ENCODE data around the gene SLC25A33. TPM values are rescaled to one million over a fixed set of nuclear protein-coding genes. Genes with fewer than 3 reads are reported as not detected.

Gene SLC25A33
- total and polyA plus RNA-seq, 2 donors from 2014 or later = 3.8 to 11.3 TPM

- H3K27ac ChIP-seq (ENCODE audit: low read depth in 2 of 2, low read length in 2 of 2) = no peak overlapping the region
- no peak overlapping the region for H3K4me3 ChIP-seq (ENCODE audit: low read length in 3 of 3)
- H3K4me1 ChIP-seq (ENCODE audit: control insufficient read depth in 2 of 3, insufficient read depth in 2 of 3, low read depth in 1 of 3, low read length in 3 of 3) = peaks cover 0 to 12% (median 0%) of the 10 kb centered on the region in 3 donors
- no peak for DNase-seq
- intact Hi-C loops (cut with DNase I) = no loop called here
- TF ChIP-seq CTCF (IDR thresholded peaks at IDR 0.05; ENCODE audit: borderline replicate concordance, extremely low read depth, insufficient read depth) = no peak
- no peaks in the 10 kb centered on the region for H3K9me3 ChIP-seq (ENCODE audit: control insufficient read depth in 2 of 3, insufficient read depth in 1 of 3, low read length in 3 of 3)
- H3K27me3 ChIP-seq (ENCODE audit: control insufficient read depth, insufficient read depth, low read length) = no peaks in the 10 kb centered on the region
- peaks cover 0 to 8% (median 7%) of the 10 kb centered on the region in 3 donors for H3K36me3 ChIP-seq (ENCODE audit: control insufficient read depth in 2 of 3, insufficient read depth in 3 of 3, low read length in 3 of 3)
- FAIRE-seq = no peak
- H3K9ac ChIP-seq (ENCODE audit: low read length in 3 of 3) = no peak overlapping the region
Observed at GRCh38 chr1:9555942-9556341, 16.7 kb downstream of the SLC25A33 start.

- Histone ChIP-seq H3K27ac (ENCODE audit: low read depth in 2 of 2, low read length in 2 of 2) (no peak overlapping the region), H3K4me3 (ENCODE audit: low read length in 3 of 3) (no peak overlapping the region), H3K9ac (ENCODE audit: low read length in 3 of 3) (no peak overlapping the region), H3K9me3 (ENCODE audit: control insufficient read depth in 2 of 3, insufficient read depth in 1 of 3, low read length in 3 of 3) (no peaks in the 10 kb centered on the region), H3K4me1 (ENCODE audit: control insufficient read depth in 2 of 3, insufficient read depth in 2 of 3, low read depth in 1 of 3, low read length in 3 of 3) (peaks cover 0 to 20% (median 4%) of the 10 kb centered on the region in 3 donors), H3K36me3 (ENCODE audit: control insufficient read depth in 2 of 3, insufficient read depth in 3 of 3, low read length in 3 of 3) (peaks cover 0 to 8% (median 7%) of the 10 kb centered on the region in 3 donors), H3K27me3 (ENCODE audit: control insufficient read depth, insufficient read depth, low read length) (no peaks in the 10 kb centered on the region)
- no peak for TF ChIP-seq CTCF (IDR thresholded peaks at IDR 0.05; ENCODE audit: borderline replicate concordance, extremely low read depth, insufficient read depth)
- intact Hi-C loops (cut with DNase I) = no loop called here
- FAIRE-seq (no peak), DNase-seq (no peak)
Observed at GRCh38 chr1:9557624-9558023, 18.4 kb downstream of the SLC25A33 start.

- H3K27ac ChIP-seq (ENCODE audit: low read depth in 2 of 2, low read length in 2 of 2) = no peak overlapping the region
- peak in 1 of 5 donors; percentile 23 for DNase-seq
- H3K4me1 ChIP-seq (ENCODE audit: control insufficient read depth in 2 of 3, insufficient read depth in 2 of 3, low read depth in 1 of 3, low read length in 3 of 3) = peaks cover 0 to 20% (median 4%) of the 10 kb centered on the region in 3 donors
- H3K4me3 ChIP-seq (ENCODE audit: low read length in 3 of 3) = no peak overlapping the region
- no peak overlapping the region for H3K9ac ChIP-seq (ENCODE audit: low read length in 3 of 3)
- intact Hi-C loops (cut with DNase I) = no loop called here
- no peak for FAIRE-seq
- no peak for TF ChIP-seq CTCF (IDR thresholded peaks at IDR 0.05; ENCODE audit: borderline replicate concordance, extremely low read depth, insufficient read depth)
- H3K27me3 ChIP-seq (ENCODE audit: control insufficient read depth, insufficient read depth, low read length) = no peaks in the 10 kb centered on the region
- H3K9me3 ChIP-seq (ENCODE audit: control insufficient read depth in 2 of 3, insufficient read depth in 1 of 3, low read length in 3 of 3) = no peaks in the 10 kb centered on the region
- peaks cover 0 to 8% (median 7%) of the 10 kb centered on the region in 3 donors for H3K36me3 ChIP-seq (ENCODE audit: control insufficient read depth in 2 of 3, insufficient read depth in 3 of 3, low read length in 3 of 3)
Observed at GRCh38 chr1:9558271-9558945, 19.1 kb downstream of the SLC25A33 start.

Data from kidney (tissue), 14 donors.